Activated CD4-positive, alpha-beta T cell treated with anti-CD3 and anti-CD28 coated beads for 4 hours (primary cell): ENCODE measurements around the gene CDK11B.
A peak's percentile ranks its signal among the peaks of the same experiment; 100 is the strongest.
"Not testable (repeated sequence)": the region's sequence is repeated elsewhere in the genome, so short reads cannot be mapped to it uniquely, and the experiment has no call there.

Source experiments
- DNase-seq, 2 donors: peaks; one replicate each; pipeline ENCODE4 v3.0.0-alpha.2; 2020

Gene CDK11B

DNA sequence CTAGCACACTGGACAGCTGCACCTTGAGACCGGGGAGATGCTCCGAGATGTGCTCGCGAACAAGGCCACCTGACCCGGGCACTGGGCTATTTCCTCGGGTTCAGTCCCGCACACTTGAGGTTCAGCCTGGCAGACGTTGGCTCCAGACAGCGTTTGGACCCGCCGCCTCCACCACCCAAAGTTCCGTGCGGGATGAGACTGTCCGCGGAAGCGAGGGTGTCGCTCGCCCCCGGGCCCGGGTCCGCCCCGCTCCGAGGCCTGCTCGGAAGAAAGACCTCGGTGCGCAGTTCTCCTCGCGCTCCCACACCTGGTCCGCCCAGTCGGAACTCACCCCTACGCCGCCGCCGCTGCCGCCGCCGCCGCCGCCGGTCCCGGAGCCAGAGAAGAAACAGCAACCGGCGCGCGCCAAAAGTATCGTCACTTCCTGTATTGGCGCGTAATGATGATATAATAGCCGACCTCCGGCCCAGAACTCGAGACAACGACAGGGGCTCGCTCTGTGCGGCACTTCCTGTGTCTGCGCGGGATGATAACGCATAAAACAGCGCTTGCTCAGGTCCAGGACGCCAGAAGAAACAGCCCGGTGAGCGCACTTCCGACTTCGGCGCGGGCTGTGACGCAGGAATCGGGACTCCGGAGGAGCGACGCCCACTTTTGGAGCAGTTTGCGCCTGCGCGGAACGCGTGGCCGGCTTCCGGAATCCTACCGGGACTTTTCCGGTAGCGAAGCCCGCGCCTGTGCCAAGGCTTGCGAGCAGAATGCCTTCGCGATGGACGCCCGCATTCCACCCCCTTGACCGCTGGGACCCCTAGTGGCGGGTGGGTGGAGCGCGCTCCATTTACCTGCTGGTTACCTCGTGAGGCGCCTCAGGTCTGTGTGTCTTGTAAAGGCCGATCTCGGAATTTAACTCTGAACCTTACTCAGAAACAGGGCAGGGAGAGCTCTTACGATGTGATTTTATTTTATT lies at the start of gene CDK11B:
Gene CDK11B, minus strand, starts transcription at position 422 of the 967 bp plus-strand sequence. CDS start 1,519 bp downstream, outside the sequence.
- peak; percentile 93 to 99 for DNase-seq

DNA sequence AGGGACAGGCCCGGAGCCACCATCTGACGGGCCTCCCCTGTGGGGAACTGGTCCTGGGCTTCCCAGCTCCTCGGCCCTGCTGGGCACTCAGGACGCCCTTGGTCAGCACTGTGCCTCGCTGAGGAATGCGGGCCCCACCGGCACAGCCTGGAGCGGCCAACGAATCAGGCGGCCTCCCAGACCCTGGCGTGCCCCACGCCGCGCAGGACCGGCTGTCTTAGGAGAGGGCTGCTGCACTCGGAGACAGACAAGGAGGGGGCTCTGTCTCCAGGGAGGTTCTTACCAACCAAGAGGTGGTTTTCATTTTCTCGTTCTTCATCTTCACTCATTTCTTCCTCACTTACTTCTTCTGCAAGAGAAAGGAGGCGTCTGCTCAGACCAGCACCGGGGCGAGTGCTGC lies 49.1 kb upstream of the CDK11B start:
- not testable (repeated sequence) for DNase-seq

GRCh38 chr1:1707241-1707640 lies 48.4 kb upstream of the CDK11B start:
- not testable (repeated sequence) for DNase-seq

DNA sequence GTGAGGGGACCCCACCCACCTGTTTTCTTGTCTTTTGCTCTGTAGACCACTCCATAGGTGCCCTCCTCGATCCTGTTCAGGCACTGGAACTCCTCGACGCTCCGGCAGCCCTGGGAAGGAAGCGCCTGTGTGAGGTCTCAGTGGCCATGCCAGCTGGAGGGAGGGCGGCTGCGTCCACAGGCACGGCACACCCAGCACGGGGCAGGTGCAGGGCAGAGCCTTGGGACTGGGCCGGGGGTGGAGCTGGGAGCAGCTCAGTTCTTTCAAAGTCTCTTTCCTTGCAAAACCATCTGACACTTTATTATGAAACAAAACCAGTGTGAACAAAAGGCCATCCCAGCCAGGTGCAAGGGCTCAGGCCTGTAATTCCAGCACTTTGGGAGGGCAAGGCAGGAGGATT lies 46.8 kb upstream of the CDK11B start:
- DNase-seq: not testable (repeated sequence)

DNA sequence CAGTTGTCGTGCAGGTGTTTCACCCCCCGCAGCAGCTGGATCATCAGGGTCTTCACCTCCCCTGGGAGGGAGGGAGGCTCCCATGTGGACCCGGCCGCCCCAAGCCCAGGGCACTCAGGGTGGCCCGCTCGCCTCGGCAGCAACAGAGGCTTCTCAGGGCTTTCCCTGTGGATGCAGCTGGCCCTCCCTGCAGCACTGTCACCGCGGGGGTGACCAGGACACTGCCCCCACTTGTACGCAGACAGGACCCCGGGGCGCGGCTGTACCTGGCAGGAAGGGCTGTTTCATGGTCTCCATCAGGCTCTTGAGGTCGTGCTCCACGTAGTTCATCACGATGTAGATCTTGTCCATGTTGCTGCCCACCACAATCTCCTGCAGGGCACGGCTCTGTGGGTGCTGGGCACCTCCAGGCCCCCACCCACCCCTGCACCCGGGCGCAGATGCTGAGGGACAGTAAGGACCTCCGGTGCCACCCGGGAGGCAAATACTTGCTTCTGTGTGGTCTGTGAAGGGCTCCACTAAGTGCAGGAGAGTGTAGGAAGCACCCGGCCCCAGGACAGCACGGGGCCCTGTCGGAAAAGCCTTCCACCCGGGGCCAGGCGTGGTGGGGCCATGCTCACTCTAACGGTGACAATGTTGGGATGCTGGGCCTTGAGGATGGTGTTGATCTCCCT lies 45.6 kb upstream of the CDK11B start:
- not testable (repeated sequence) for DNase-seq

DNA sequence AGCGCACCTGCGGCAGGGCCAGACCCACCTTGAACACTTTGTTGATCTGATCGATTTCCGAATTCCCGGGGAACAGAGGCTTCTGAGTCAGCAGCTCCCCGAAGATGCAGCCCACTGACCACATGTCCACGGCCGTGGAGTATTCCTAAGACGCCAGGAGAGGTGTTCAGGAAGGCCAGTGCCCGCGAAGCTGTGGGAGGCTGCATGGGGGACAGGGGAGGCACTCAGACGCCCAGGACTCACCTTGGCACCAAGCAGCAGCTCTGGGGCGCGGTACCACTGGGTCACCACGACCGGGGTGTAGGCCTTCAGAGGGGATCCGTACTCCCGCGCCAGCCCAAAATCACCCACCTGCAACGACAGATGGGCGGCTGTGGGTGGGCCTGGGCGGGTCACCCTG lies 45.0 kb upstream of the CDK11B start:
- no peak for DNase-seq

GRCh38 chr1:1702506-1702905 lies 43.7 kb upstream of the CDK11B start:
- DNase-seq: not testable (repeated sequence)

- DNase-seq: not testable (repeated sequence)
These were observed 41.8 kb upstream of the CDK11B start for GRCh38 chr1:1700557-1700956.

- not testable (repeated sequence) for DNase-seq
These were observed 41.3 kb upstream of the CDK11B start for GRCh38 chr1:1700067-1700466.

- DNase-seq: not testable (repeated sequence)
These were observed 40.3 kb upstream of the CDK11B start for GRCh38 chr1:1699061-1699460.

DNA sequence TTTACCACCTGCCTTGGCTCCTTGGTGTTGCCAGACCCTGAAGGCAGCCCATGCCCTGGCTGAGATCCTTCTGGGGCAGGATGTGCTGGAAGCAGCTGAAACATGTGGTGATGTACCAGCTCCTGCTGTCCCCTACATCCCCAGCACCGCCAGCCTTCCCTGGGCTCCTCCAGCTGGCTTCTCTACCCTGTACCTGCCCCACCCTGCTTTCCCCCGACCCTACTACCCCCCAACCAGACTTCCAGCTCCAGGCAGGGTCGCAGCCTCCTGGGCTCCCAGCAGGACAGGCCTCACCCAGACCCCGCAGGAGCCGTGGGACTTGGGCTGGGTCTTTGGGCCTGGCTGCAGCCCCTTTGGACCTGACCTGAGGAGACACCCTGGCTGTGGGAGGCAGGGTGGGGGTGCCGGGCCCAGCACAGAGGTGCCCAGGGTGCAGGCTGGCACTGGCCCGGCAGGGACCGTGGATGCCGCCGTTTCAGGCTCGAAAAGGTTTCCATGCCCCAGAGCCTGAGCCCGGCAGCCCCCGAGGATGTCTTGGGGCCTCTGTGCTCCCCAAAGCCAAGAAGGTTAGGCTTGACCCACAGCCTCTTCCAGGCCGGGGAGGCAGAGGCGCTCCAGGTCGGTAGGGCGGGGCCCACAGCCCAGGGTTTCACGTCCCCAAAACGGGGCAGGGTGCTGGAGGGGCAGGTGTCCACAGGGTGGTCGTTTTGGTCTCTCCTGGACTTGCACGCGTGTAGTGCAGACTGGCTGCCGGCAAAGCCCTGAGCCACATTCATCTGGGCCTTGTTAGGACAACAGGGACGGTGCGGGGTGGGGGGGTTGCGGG lies 38.8 kb upstream of the CDK11B start:
- DNase-seq: not testable (repeated sequence)

GRCh38 chr1:1696431-1697357 lies 37.9 kb upstream of the CDK11B start:
- not testable (repeated sequence) for DNase-seq

DNA sequence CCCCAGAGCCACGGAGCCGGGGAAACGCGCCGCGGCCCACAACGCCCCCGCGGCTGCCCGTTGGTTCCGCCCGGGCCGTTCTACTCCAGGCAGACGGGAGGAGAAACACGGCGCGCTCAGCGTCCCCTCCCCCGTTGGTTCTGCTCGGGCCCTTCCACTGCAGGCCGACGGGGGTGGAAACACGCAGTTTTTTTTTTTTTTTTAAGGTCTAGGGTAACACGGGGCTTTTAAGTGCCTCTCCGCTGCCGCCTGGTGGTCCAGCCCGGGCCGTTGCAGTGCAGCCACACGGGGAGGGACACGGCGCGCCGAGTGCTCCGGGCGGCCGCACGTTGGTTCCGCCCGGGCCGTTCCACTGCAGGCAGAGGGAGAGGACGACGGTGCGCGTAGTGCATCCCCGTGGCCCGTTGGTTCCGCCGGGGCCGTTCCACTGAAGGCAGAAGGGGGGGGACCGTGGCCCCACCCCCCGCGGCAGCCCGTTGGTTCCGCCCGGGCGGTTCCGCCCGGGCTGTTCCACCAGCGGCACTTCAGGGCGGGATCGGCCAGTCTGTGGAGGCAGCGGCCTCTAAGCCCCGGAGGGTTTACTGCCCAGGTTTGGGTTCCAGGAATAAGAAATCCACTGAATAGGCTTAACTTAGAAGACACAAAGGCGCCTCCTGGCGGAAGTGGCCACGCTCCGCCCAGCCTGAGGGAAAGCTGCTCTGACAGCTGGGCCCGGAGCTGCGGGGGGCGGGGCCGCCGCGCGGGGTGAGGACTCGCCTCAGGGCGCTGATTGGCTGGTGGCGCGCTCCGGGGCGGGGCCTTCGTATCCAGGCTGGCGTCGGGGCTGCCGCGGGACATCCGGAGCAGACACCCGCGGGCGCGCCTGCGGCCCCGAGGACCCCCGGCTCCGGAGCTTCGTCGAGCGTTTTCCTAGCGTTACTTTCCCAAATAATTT lies 34.2 kb upstream of the CDK11B start, which contains the start of gene SLC35E2B:
Gene SLC35E2B, minus strand, starts transcription at position 82 of the 934 bp plus-strand sequence. CDS start 16,096 bp downstream, outside the sequence.
- DNase-seq: peak; percentile 81 to 97

DNA sequence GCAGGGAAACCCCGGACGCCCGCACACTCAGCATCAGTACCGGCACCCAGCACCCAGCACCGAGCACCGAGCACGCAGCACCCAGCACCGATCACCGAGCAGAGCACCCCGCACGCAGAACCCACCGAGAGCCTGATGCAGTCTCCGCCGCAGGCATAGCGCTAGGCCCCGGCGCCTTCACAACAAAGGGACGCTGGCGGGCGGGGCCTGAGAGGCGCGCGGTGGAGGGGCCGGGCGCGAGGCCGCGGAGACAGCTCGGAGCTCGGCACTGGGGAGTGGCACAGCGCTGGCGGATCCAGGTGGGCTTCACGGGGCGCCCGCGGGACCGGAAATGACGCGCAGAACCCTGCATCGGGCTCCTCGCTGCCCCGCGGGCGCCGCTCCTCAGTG lies 33.5 kb upstream of the CDK11B start:
- peak; percentile 49 to 80 for DNase-seq

DNA sequence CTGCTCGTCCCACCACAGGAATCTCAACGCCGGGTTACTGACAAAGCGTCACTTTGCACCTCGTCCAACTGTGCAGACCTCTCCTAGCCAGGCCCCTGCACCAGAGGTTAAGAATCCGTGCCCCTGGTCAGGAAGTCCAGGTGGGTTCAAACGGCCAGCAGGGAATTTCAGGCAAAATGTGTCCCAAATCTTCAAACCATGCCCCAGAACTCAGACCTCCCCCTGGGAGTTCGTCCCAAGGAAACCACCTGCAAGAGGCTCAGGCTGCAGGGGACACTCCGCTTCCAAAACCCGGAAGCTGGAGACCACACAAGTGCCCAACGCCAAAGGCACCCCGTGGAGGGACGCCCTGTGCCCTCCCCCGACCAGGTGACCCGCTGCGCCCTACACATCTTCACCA lies 32.6 kb upstream of the CDK11B start:
- not testable (repeated sequence) for DNase-seq

DNA sequence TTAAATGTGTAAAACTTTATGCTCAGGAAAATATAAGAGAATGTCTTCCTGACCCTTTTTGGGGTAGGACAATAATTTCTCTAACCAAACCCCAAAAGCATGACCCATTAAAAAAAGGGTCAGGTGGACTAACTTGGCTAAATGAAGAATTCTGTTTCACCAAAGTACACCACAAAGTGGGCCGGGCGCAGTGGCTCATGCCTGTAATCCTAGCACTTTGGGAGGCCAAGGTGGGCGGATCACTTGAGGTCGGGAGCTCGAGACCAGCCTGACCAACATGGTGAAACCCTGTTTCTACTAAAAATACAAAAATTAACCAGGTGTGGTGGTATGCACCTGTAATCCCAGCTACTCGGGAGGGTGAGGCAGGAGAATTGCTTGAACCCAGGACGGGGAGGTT lies 30.7 kb upstream of the CDK11B start:
- DNase-seq: not testable (repeated sequence)

DNA sequence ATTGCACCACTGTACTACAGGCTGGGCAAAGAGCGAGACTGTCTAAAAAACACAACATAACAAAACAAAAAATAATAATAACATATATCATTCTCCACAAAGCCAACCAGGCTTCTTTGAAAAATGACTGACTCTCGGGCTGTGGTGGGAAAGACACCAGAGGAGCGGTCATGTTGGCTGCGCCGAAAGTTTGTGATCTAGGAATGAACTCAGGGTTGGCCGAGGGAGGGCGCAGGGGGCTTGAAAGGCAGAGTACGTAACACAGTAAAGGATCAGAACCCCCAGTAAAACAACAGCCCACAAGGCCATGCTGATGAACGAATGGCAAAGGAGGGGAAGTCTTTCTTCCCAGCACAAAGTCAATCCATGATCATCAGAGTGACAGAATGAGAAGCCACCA lies 29.0 kb upstream of the CDK11B start:
- no peak for DNase-seq

DNA sequence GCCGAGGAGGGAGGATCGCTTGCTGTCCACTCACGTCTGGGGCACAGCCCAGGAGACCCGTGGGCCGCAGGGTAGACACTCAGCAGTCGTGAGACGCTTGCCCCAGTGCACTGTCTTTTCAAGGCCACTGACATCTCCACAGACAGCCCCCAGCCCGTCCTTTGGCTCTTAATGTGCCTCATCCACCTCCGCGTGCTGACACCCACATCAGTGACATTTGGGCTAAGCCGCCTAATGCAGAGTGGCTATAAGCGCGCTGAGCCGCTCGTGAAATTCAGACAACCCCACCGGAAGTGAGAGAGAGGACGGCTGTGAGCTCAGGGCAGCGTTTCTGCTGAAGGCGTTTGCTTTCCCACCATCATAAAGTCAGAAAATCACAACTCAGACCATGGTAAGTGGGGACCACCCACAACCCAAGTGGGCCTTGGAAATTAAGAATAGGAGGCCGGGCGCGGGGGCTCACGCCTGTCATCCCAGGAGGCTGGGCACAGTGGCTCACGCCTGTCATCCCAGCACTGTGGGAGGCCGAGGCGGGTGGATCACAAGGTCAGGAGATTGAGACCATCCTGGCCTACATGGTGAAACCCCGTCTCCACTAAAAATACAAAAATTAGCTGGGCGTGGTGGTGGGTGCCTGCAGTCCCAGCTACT lies 25.4 kb upstream of the CDK11B start:
- no peak for DNase-seq

- no peak for DNase-seq
These were observed 24.5 kb upstream of the CDK11B start for GRCh38 chr1:1683104-1683905.
